ENCODE data around the gene MEX3A.

Gene MEX3A

DNA sequence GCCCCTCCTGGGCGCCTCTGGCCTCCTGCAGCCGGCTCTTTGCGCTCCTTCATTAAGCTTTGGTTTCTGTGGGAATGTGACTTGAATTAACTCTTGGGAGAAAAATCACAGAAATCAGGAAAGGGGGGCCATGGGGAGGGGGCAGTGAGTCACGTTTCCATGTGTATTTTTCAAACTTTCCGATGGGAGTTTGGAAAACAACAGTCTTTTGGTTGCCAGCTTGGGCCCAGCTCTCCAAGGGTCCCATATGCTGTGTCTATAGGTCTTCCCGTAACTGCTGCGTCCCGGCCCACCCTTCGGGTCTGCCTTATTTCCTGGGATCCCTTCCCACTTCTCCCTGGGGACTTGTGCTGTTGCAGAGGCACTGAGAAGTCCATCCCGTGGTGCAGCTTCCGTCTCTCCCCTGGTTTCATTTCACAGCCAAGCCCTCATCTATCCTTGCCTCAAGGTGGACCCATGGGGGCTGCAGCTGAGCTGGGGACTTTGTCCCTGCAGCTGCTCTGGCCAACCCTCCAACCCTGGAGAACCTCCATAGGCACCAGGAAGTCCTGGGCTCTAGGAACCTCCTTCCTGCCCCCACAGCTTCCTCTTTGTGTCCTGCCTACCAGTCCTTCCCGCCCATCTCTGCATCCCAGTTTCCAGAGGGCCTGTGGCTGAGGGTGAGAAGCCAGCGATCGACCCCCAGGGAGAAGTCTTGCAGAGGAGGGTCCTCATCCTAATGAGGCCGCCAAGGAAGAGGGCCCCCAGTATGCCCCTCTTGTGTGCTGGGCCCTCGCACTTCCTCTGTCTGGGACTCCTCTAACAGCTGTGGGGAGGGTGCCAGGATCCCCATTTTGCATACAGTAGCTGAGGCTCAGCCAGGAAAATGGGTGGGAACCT is 20.6 kb upstream of the MEX3A start:
- DNase-seq (ENCODE audit: low read depth, low spot score), result no peak

DNA sequence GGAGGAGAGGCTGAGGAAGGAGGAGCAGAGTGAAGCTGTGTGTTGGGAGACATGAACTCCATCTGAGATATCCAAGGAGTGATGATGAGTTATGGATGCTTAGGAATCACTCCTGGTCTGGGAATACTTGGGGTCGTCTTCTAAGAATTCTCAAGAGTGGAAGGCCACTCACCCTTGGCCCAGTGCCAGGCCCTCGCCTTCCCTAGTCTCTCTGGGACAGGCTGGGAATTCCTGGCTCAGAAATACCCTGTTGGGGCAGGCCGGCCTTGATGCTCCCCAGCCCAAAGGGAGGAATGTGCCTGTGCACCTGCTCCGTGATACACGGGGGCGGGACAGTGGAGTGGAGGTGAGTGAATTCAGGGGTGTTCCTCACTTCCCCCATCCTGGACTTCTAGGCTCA is 19.6 kb upstream of the MEX3A start:
- DNase-seq (ENCODE audit: low read depth, low spot score), result no peak

DNA sequence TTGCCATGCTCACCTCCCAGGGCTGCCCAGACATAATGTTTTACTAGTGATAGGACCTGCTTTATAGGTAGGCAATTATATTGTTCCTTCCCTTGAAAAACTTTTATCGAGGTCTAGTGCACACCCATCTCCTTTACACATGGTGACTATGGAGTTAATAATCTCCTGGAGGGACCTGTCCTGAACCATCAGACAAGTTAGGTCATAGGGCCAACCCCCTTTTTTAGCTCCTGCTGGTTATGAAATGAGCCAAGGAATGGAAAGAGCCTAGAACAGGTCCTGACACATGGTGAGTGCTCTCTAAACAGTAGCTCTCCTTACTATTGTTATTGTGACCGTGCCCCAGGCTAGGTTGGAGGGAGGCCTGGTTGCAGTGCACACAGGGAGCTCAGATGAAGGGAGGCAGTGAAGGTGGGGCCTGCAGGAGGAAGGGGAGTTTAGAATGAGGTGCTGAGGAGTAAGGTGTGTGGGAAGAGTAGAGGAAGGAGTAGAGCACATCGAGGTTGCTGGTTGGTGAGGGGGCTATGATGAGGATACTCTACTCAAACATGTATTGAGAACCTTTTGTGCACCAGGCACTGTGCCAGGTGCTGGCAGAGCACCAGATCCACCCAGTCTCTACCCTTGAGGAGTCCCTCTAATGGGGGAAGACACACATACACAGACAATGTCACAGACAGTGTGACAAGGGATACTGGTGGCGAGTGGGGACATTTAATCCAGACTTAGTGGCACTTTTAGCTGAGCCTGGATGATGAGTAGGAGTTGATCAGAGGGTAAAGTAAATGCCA is 18.1 kb upstream of the MEX3A start:
- DNase-seq (ENCODE audit: low read depth, low spot score), result no peak

DNA sequence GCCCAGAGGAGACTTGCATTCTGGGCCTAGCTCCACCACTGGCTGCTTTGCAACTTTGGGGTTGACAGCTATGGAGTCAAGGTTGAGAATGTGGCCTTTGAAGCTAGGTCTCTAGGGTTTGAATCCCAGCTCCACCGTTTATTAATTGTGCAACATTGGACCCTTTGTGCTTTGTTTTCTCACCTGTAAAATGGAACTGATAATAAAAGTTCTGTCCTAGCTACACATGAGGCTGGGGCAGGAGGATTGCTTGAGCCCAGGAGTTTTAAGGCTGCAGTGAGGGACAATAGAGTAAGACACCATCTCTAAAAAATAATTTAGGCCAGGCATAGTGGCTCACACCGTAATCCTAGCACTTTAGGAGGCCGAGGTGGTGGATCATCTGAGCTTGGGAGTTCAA is 17.0 kb upstream of the MEX3A start:
- DNase-seq (ENCODE audit: low read depth, low spot score), result no peak

DNA sequence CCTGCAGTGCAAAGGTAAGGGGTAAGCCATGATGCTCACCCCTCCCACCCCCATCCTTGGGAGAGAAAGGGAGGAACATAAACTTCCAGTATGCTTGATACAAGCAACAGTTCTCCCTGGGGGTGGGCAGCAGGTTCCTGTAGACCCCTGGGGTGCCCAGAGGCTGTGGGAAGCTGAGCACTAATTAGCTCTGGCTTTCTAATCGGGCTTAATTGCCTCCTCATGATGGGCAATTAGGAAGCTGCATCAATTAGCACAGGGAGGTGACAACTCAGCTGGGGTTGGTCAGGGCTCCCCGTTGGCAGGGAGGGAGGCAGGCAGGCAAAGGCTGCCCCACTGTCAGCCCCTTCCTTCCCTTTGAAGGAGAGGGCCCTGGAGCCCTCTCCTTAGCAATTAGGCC is 16.5 kb upstream of the MEX3A start:
- DNase-seq (ENCODE audit: low read depth, low spot score), result no peak

DNA sequence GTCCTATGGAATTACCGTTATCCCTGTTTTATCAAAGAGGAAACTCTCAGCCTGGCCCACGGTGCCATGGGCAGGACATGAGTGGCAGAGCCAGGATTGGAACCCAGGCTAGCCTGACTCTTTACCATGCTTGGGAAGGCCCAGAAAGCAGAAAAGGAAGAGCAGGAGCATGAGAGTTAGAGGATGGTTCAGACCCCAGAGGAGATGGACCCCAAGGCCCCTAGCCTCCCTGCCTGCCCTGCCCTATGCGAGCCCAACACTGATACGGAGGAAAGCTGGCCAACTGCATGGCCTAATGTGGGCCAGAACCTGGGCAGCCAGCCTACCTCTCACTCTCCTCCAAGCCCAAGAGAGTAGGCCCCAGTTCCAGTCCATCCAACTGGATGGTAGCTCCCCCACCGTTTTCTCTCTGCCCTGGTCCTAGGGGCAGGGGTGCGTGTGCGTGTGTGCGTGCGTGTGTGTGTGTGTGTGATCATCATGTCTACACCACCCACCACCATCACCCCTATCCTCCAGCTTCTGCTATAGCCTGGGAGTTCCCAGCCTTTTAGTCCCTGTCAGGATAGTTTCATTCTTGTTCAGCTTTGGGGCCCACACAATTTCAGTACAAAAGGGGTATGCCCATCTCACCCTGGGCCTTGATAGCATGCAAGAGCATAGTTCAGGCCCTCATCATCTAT is 15.4 kb upstream of the MEX3A start:
- no peak for DNase-seq (ENCODE audit: low read depth, low spot score)

DNA sequence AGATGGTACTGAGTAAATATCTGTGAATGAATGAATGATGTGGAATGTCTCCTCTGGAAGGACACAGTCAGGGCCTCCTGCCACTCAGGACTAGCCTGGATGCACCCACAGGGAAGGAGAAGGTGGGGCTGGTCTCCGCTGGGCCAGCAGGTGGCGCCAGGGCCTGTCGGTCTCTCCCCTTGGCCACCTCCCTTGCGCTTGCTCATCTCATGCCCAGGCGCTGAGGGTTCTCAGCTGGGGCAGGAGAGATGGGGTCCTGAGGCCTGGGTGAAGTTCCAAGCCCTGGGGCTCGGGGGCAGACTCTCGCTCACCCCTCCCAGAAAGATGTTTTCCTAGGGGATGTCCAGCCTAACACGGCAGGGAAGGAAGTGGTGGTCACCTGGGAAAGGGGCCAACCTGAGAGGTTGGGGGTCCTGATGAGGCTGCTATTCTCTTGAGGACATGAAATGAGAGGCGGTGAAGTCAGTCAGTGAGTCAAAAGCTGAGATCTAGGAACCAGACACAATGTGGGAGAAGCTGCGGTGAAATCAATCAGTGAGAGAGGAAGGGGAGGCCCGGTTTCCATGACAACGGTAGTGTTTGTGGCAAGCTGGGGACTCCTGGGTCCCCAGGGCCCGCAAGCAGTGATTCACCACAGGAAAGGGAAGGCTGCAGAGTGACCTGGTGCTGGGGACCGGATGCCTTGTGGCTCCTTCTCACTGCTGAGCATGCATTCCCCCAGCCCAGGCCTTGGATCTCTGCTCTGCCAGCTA is 14.6 kb upstream of the MEX3A start:
- DNase-seq (ENCODE audit: low read depth, low spot score), result peak; percentile 71

DNA sequence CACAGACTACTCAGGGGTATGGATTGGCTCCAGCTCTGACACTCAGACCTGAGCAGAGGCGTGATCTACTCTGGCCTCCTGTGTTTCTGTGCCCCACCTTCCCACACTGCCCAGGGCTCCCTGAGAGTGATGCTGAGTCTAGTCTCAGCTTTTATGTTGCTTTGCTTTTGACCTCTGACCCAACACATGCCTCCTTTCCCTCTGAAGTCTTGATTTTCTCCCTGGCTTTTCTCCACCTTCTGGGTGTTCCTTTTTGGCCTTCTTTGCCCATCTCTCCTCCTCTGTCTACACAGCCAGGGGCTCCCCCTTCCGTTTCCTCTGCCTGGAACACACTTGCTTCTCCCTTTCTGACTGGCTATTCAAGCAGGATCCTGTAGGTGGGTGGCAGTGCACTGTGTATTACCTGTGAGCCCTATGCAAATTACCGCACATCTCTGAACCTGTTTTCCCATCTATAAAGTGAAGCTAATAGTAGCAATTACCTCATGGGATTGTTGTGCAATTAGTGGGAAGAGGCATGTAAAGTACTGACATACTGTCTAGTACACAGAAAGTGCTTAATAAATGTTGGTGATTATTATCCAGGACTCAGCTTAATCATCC is 13.7 kb upstream of the MEX3A start:
- DNase-seq (ENCODE audit: low read depth, low spot score), result no peak

DNA sequence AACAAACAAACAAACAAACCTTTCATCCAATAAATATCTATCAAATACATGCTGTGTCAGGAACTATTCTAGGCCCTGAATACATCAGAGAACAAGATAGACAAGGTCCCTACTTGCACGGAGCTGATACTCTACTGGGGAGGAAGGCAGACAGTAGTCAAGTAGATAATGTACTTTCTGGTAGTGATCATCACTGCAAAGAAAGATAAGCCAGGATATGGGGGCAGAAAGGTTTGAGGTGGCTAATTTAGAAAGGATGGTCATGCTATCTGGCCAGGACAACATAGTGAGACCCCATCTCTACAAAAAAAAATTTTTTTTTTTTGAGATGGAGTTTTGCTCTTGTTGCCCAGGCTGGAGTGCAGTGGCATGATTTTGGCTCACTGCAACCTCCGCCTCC is 9.3 kb upstream of the MEX3A start:
- DNase-seq (ENCODE audit: low read depth, low spot score), result no peak

DNA sequence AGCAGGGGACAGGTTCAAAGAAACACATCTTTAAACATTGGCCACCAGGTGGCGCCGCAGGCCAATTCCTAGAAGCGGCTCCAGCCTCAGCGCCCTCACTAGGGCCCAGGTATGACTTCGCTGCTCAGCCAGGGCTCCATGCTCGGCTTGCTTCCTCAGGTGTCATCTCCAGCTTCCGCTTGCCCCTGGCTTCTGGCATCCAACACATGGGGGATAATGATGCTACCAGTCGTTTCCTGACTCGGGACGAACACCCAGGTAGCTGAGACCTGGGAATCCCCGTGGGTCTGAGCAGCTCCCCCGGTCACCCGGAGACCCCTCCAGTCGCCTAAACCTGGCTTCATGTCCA is 8.5 kb upstream of the MEX3A start:
- DNase-seq (ENCODE audit: low read depth, low spot score), result peak; percentile 81

DNA sequence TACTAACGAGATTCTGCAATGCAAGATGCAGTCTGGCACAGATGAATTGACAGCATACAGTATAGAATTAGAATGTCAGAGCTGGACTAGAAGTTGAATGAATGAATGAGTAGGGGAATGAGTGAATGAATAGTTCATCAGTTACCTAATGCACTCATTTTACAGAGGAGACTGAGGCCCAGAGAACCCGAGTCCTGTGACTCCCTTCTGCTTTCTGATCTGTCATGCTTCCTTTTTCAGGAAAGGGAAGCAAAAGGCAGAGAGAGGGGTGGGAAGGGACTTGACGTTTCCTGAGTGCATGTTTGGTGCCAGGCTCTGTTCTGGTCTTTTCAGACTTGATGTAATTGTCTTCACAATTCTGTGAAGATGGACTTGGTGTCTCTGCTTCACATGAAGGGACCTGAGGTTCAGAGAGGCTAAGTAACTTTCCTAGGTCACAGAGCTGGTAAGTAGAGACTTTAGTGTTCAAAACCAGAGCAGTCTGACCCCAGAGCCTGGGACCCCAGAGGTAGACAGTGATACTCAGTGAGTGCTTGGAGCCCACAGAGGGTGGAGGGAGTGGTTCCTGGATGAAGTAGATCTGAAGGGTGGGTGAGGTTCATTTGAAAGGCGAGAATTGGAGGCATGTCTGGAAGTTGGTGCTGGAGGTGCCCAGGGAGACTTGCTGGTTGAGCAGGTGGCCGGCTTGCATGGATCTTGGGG is 8.0 kb upstream of the MEX3A start:
- no peak for DNase-seq (ENCODE audit: low read depth, low spot score)

DNA sequence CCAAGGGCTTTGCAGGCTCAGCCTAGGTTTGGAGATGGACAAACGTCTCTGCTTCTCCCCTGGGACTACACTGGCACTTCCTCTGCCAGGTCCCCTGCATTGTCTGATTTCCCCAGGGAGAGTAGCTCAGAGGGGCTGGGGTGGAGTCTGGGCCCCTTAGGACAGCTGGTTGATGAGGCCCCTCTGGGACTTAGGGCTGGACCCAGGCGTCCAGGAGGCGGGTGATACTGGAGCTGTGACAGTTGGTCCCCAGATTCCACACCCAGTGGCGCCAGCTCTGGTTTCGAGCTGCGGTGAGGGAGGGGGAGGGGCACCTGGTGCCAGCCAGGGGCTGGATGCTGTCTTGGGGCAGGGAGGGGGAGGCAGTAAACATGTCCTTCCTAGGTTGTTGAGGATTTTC is 7.4 kb upstream of the MEX3A start:
- no peak for DNase-seq (ENCODE audit: low read depth, low spot score)

DNA sequence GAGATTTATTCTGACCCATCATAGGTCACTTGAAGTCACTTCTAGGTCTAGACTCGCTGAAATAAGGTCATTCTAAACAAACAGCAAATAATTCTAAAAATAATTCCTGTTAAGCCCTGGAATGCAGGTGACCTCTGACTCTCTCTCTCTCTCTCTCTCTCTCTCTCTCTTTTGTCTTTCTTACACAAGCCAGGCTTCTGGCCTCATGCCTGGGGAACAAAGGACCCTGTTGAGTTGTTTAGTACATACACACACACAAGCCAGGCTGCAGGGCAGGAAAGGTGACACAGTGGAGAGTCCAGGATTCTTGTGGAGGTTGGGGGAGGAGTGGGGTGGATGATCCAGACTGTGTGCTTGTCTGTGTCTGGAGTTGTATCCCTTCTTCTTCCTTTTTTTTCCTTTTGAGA is 4.0 kb upstream of the MEX3A start:
- no peak for DNase-seq (ENCODE audit: low read depth, low spot score)

DNA sequence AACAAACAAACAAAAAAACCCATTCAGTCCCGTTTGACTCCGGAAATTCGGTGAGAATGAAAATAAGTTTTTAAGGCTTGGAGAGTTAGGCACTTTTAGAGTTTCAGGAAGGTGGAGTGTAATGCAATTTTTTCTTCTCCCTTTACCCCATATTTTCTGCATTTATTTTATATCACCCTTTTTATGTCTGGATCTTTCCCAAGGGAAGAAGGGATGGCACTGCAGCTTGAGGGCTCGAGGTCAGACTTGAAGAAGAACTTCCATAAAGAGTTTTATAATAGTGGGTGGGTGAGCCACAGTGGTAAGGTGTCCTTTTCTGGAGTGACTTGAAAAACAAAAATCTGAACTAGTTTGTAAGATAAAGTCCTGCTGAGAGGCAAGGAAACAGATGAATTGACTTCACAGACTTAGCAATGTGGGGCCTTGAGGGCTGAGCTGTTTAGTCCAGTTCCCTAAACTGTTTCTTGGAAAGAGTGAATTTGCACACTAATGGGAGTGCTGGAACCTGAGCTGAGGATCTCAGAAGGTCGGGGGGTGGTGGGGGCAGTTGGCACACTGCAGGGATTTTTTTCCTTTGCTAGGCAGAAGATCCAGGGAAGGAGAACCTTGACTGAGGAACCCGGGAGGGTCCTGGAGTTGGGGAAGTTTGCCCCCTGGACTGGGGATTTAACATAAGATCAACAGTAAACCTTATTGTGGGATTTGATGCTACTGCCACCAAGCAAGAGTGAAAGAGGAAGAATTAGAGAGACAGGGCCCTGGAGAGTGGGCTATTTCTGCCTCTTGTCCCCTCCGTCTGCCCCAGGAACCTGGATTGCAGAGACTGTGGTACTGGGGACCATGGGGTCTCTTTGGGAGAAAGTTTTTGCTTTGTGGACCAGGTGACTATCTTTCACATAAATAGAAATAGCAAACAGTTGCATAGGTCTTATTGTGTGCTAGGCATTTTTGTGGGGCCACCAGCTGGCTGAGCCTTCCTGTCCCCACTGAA is 1.8 kb upstream of the MEX3A start:
- DNase-seq (ENCODE audit: low read depth, low spot score), result no peak

DNA sequence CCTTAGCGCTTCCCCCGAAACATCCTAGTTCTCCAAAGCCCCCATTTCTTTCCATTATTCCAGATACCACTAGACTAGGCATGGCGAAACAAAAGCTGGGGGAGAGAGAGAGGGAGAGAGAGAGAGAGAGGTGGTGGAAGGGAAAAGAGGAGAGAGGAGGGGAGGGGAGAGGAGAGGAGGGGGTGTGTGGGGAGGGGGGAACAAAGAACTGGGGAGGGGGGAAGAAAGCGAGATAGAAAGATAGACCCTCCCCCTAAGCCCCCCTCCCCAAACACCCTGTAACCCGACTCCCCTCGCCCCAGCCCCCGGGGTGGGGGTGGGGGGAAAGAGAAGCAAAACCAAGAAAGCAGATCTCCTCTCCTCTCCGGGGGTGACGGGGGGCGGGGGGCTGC is 352 bp downstream of the MEX3A start:
- DNase-seq (ENCODE audit: low read depth, low spot score), result no peak

DNA sequence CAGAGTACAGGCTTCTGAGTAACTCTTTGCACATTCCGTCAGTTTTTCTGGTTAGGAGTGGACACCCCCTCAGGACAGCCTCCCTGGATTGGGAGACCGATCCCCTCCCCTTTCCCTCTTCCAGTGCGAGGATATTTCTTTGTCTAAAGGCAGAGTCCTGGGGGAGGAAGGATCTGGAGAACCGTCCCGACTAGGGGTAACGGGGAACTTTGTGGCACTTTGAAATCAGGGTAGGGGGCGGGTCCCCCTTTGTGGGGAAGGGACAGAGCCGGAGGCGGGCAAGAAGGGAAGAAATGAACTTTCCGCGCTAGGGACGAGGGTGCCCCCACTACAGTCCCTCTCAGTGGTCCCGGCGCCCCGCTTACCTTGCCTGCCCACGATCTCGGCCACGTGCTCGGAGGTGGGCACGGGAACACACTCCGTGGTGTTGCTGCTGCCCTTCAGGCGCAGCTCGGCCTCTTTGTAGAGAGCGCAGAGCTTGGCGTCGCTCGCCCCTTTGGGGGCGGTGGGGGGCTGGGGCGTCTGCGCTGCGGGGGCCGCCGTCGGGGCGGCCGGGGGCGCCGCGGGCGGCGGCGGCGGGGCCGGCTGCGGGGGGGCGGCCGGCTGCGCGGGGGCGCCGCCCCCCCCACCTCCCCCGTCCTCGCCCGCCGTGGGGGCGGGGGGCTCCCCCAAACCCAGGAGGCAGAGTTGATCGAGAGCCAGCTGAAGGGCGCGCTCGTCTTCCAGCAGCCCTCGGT is 917 bp downstream of the MEX3A start:
- DNase-seq (ENCODE audit: low read depth, low spot score), result no peak

DNA sequence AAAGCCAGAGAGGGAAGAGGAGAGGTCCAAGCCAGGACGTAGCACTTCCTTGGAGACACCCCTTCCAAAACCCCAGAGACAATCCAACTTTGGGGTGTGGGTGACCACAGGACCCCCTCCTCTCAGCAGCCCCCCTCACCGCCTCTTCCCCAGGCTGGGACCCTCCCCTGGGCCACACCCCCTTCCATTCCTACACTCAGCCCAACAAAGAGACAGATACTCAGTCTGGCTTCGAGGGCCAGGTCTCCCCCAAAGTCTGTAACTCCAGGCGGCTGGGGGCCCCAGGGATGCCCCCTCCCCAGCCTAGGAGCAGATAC is 1.4 kb downstream of the MEX3A start:
- DNase-seq (ENCODE audit: low read depth, low spot score), result no peak

DNA sequence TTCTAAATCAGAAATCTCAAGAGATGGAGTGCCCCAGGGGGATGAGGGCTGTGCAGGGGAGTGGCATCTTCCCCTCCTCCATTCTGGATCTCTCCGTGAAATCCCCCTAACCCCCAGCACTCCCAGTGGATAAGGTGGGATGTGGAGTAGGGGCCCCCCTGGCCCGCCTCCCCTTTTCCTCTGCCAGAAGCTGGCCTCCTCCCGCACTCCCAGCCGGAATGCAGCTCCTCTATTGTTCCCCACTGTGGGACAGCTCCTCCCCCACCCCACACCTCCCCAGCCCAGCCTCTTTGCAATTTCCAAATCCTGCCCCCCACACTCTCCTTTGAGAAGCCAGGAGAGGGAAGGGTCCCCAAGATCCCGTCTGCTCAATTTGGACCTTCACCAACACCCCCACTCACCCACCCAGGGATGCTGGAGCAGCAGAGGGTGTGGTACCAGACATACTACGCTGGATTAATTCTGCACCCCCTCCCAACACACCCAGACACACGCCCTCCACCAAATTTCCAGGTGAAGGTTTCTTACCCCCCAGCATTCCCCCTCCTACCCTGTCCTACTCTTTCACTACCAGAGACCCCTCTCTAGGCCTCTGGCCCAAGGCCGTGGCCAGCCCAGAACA is 1.9 kb downstream of the MEX3A start:
- no peak for DNase-seq (ENCODE audit: low read depth, low spot score)

DNA sequence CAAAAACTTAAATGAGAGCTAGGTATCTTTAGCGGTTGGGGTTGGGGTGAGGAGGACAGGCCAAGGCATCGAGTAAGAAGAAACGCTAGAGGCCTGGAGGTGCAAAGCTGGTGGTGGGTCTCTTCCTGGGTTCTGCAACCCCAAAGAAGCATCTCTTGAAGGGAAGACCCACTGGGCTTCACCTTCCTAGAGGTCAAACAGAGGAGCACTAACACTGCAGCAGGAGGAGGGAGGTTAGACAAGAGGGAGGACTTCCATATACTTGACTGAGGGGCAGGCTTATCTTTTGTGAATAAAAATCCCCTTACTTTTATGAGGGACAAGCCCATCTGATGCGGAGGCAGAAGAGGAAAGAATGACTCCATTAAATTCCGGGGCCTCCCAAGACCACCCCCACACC is 2.5 kb downstream of the MEX3A start:
- DNase-seq (ENCODE audit: low read depth, low spot score), result no peak

All from activated naive CD8-positive, alpha-beta T cell treated with anti-CD3 and anti-CD28 coated beads, Interleukin-2, amount 50 U/mL, for 16 hours (primary cell).